Neural cell (in vitro differentiated cells): ENCODE results near the gene C6orf120. TPM values are rescaled to one million over a fixed set of nuclear protein-coding genes. Genes with fewer than 3 reads are reported as not detected.

Experiments
- H2AFZ ChIP-seq: fragments of 200-600, 300-800 bp; sonication (generic), shearing (Covaris generic); 2 replicates; pipeline ENCODE4 v1.6.0; 2014; ENCODE audit warnings: low read depth, mild to moderate bottlenecking, antibody characterized with exemption, low read length, moderate library complexity
- H3F3A ChIP-seq: fragments of 200-600 bp; shearing (Covaris generic); 2 replicates; pipeline ENCODE4 v1.6.1; 2016; ENCODE audit warnings: mild to moderate bottlenecking, moderate library complexity, mixed read lengths, antibody characterized with exemption, low read length; ENCODE audit not compliant: insufficient read depth, poor library complexity, severe bottlenecking
- H3K27ac ChIP-seq: fragments of 200-600, 300-800 bp; sonication (generic), shearing (Covaris generic); 2 replicates; pipeline ENCODE4 v1.5.1; 2014; ENCODE audit warnings: mild to moderate bottlenecking, low read length, moderate library complexity
- H3K27me3 ChIP-seq: fragments of 300-800, 200-600 bp; sonication (generic), shearing (Covaris generic); 2 replicates; pipeline ENCODE4 v1.6.0; 2014; ENCODE audit warnings: mild to moderate bottlenecking, low read depth, low read length, moderate library complexity; ENCODE audit not compliant: insufficient read depth
- H3K36me3 ChIP-seq: fragments of 300-800, 200-600 bp; sonication (generic), shearing (Covaris generic); 2 replicates; pipeline ENCODE4 v1.5.1; 2014; ENCODE audit warnings: mild to moderate bottlenecking, antibody characterized with exemption, low read length, moderate library complexity; ENCODE audit not compliant: insufficient read depth
- H3K4me2 ChIP-seq: fragments of 300-800, 200-600 bp; sonication (generic), shearing (Covaris generic); 2 replicates; pipeline ENCODE4 v1.6.0; 2014; ENCODE audit warnings: mild to moderate bottlenecking, low read length
- H3K4me3 ChIP-seq: fragments of 300-800, 200-600 bp; sonication (generic), shearing (Covaris generic); 2 replicates; pipeline ENCODE4 v1.5.1; 2014; ENCODE audit warnings: mild to moderate bottlenecking, low read length, moderate library complexity
- H3K79me2 ChIP-seq: fragments of 200-600 bp; shearing (Covaris generic); replicated peaks from 2 replicates; pipeline ENCODE4 v1.6.0; 2014; ENCODE audit warnings: mild to moderate bottlenecking, low read length, moderate library complexity; ENCODE audit not compliant: insufficient read depth
- H3K9ac ChIP-seq: fragments of 300-800, 200-600 bp; sonication (generic), shearing (Covaris generic); 2 replicates; pipeline ENCODE4 v1.6.1; 2016; ENCODE audit warnings: mild to moderate bottlenecking, low read length, mixed read lengths
- H3K9me2 ChIP-seq: fragments of 200-600 bp; shearing (Covaris generic); 2 replicates; pipeline ENCODE4 v1.6.1; 2016; ENCODE audit warnings: mild to moderate bottlenecking, low read length, mixed read lengths; ENCODE audit not compliant: insufficient read depth
- H3K9me3 ChIP-seq: fragments of 200-600, 300-800 bp; sonication (generic), shearing (Covaris generic); 2 replicates; pipeline ENCODE4 v1.6.1; 2016; ENCODE audit warnings: mild to moderate bottlenecking, mixed run types, low read length, moderate library complexity, mixed read lengths
- H4K20me1 ChIP-seq: fragments of 200-600 bp; shearing (Covaris generic); 2 replicates; pipeline ENCODE4 v1.6.1; 2016; ENCODE audit warnings: mild to moderate bottlenecking, mixed run types; ENCODE audit not compliant: insufficient read depth
- EP300 ChIP-seq: fragments of 450-650 bp; conservative IDR thresholded peaks from 2 replicates; pipeline ENCODE4 v1.6.1; 2014; ENCODE audit warnings: antibody characterized with exemption, mild to moderate bottlenecking, moderate library complexity; ENCODE audit not compliant: poor library complexity, severe bottlenecking
- EZH2 ChIP-seq: fragments of 200-600, 300-800 bp; shearing (Covaris generic), sonication (generic); IDR thresholded peaks from 2 replicates; pipeline ENCODE4 v1.6.1; 2014; ENCODE audit warnings: antibody characterized with exemption, low read length, borderline replicate concordance, mild to moderate bottlenecking; ENCODE audit not compliant: insufficient read depth, poor library complexity, severe bottlenecking
- MXI1 ChIP-seq: fragments of 450-650 bp; conservative IDR thresholded peaks from 2 replicates; pipeline ENCODE4 v1.6.1; 2014; ENCODE audit warnings: antibody characterized with exemption, mild to moderate bottlenecking; ENCODE audit not compliant: poor library complexity, severe bottlenecking
- POLR2AphosphoS5 ChIP-seq: IDR thresholded peaks from 2 replicates; pipeline ENCODE4 v1.6.1; 2012
- RAD21 ChIP-seq: fragments of 450-650 bp; conservative IDR thresholded peaks from 2 replicates; pipeline ENCODE4 v1.6.1; 2014; ENCODE audit warnings: antibody characterized with exemption, mild to moderate bottlenecking, moderate library complexity
- SMC3 ChIP-seq: fragments of 450-650 bp; conservative IDR thresholded peaks from 2 replicates; pipeline ENCODE4 v1.6.1; 2014; ENCODE audit warnings: antibody characterized with exemption, mild to moderate bottlenecking, moderate library complexity; ENCODE audit not compliant: poor library complexity
- TAF1 ChIP-seq: IDR thresholded peaks from 2 replicates; pipeline ENCODE4 v1.6.1; 2012; ENCODE audit warnings: low read depth
- polyA plus RNA-seq: library from polyadenylated mRNA; depleted of rRNA; stranded (reverse); fragments of >200 nt; gene quantifications from 2 replicates; pipeline ENCODE4 v1.2.3, GENCODE V29; 2014
- TF ChIP-seq, protein P1 (sequence below): IDR thresholded peaks from 2 replicates; pipeline ENCODE4 v1.6.1; 2012; ENCODE audit warnings: borderline replicate concordance
- TF ChIP-seq, protein P2 (sequence below): fragments of 450-650 bp; IDR thresholded peaks from 2 replicates; pipeline ENCODE4 v1.5.1; 2014; ENCODE audit warnings: antibody characterized with exemption, mild to moderate bottlenecking, moderate library complexity; ENCODE audit not compliant: poor library complexity, severe bottlenecking

Gene C6orf120
- polyA plus RNA-seq, 1 donor from 2014 or later = 17.8 TPM

DNA sequence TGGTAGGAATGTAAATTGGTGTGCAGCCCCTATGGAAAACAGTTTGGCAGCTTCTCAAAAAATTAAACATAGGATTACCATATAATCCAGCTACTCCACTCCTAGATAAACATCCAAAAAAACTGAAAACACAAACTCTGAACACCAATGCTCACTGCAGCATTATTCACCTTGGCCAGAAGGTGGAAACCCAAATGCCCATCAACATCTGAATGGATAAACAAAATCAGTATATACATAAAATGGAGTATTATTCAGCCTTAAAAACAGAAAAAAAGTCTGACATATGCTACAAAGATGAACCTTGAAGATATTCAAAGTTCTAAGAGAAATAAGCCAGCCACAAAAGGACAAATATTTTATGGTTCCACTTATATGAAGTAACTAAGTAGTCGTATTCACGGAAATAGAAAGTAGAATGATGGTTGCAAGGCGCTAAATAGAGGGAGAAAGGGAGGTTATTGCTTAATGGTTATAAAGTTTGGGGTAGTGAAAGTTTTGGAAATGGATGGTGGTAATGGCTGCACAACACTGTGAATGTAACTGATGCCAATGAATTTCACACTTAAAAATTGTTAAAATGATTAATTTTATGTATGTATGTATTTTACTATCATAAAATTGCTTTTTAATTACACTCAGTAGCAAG is 18.4 kb downstream of the C6orf120 start:
- Histone ChIP-seq H3K4me3 (no peak overlapping the region), H4K20me1 (peaks cover 10% of the 10 kb centered on the region), H3K36me3 (no peaks in the 10 kb centered on the region), H3K79me2 (peaks cover 55% of the 10 kb centered on the region), H2AFZ (no peak overlapping the region), H3K9me3 (no peaks in the 10 kb centered on the region), H3K9me2 (no peaks in the 10 kb centered on the region), H3K27ac (no peak overlapping the region), H3K9ac (no peak overlapping the region), H3K4me2 (no peak overlapping the region), H3K27me3 (no peaks in the 10 kb centered on the region), H3F3A (peaks cover 9% of the 10 kb centered on the region)
- TF ChIP-seq POLR2AphosphoS5 (no peak), EZH2 (no peak)

DNA sequence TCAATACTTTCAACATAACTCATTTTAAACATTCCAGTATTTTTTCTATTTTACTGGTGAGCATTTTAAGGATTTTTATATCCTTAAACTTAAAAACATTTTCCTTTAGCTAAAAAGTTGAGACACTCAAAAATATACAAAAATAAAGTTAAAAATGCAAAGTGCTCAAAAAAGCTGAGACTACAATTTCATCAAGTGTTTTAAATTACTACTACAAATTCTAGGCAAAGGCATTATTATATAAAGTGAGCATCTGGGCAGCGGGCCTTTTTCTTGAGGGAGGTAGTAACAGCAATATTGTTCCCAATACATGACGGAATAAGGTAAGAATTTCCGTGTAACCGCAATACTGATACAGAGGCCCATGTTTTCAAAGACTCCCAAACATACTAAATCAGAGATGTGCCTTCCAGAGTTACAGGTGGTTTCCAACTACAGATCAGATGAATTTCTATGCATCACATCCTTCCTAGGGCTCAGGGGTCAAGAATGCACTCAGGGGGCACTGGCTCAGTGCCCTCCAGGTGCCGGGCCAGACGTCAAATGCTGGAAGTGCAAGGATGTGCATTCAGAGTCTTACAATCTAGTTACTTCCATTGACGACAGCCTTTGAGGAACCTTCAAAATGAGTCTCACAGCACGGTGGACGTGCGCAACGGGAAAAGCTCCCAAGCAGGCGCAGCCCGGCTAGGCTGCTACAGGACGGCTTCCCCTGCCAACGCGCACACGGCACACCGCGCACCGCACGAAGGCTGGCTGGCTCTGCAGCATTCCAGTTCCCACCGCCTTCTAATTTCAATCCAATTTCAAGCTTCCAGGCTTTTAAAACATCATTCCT is 20.7 kb downstream of the C6orf120 start:
- Histone ChIP-seq H3K79me2 (peaks cover 72% of the 10 kb centered on the region), H3F3A (peaks cover 9% of the 10 kb centered on the region), H3K4me2 (peak overlapping the region; percentile 92), H3K27ac (no peak overlapping the region), H3K9me3 (no peaks in the 10 kb centered on the region), H3K36me3 (no peaks in the 10 kb centered on the region), H2AFZ (no peak overlapping the region), H4K20me1 (peaks cover 10% of the 10 kb centered on the region), H3K27me3 (no peaks in the 10 kb centered on the region), H3K9ac (peak overlapping the region; percentile 54), H3K9me2 (no peaks in the 10 kb centered on the region), H3K4me3 (peak overlapping the region; percentile 83)
- peak; percentile 39 for TF ChIP-seq POLR2AphosphoS5
- no peak for TF ChIP-seq SMC3

DNA sequence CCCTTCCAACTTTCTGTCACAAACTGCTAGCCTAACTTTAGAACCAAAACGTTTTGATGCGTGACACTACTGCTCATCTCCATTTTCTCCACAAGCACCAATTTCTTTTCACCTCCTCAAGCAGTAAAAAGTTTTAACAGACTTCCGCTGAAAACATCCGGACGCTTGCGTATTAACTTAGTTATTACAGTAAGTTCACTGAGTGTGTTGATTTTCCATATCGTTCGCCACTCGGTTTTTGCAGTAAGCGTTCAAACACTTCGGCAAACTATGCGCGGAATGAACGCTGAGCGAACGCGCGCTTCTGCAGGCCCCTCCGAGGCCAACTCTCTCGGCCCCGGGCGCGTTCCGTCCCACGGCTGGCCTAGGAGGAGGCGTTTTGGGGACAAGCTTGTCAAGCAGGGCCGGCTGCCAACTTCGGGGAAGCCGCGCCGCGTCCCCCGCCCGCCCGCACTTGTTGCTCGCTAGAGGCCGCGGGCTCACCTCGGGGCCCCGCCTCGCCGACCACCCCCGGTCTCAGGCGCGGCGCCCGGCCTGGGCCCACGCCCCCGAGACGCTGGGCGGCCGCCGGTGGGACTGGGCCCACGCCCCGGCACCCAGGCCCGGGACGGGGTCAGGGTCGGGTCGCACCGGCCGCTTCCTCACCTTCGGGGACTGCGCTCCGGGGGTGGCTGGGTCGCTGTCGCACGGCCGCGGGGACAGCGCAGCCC is 21.4 kb downstream of the C6orf120 start:
- no peaks in the 10 kb centered on the region for H3K9me2 ChIP-seq
- H3F3A ChIP-seq = peaks cover 9% of the 10 kb centered on the region
- peak overlapping the region; percentile 83 for H3K4me3 ChIP-seq
- no peak overlapping the region for H2AFZ ChIP-seq
- peak overlapping the region; percentile 54 for H3K9ac ChIP-seq
- H3K27ac ChIP-seq = peak overlapping the region; percentile 12
- no peaks in the 10 kb centered on the region for H3K36me3 ChIP-seq
- peak overlapping the region; percentile 92 for H3K4me2 ChIP-seq
- H3K9me3 ChIP-seq = no peaks in the 10 kb centered on the region
- peaks cover 65% of the 10 kb centered on the region for H3K79me2 ChIP-seq
- H4K20me1 ChIP-seq = peaks cover 10% of the 10 kb centered on the region
- no peaks in the 10 kb centered on the region for H3K27me3 ChIP-seq
- peak; percentile 30 for TF ChIP-seq MXI1
- TF ChIP-seq TAF1 = peak; percentile 18
- no peak for TF ChIP-seq EZH2

DNA sequence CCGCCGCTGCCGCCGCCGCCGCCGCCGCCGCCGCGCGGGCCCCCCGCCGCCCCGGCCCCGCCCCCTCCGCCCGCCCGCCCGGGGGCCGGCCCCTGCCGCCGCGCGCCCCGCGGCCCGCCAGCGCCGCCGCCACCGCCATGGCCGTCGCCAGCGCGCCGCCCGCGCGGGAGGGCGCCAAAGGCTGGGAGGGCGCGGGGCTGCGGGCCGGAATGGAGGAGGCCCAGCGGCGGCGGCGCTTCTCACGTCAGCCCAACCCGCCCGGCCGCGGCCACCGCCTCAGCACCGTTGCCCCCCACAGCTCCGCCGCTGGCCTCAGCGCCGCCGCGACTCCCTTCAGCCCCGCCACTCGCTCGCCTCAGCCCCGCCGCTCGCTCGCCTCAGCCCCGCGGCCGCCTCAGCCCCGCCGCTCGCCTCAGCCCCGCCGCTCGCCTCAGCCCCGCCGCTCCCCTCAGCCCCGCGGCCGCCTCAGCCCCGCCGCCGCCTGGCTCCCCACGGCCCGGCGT is 22.1 kb downstream of the C6orf120 start:
- Histone ChIP-seq H3K9ac (peak overlapping the region; percentile 71), H3K4me3 (peak overlapping the region; percentile 41), H3K4me2 (no peak overlapping the region), H2AFZ (no peak overlapping the region), H3K9me2 (no peaks in the 10 kb centered on the region), H3K79me2 (peaks cover 58% of the 10 kb centered on the region), H3K27ac (no peak overlapping the region), H3K36me3 (no peaks in the 10 kb centered on the region), H4K20me1 (peaks cover 10% of the 10 kb centered on the region), H3K27me3 (no peaks in the 10 kb centered on the region), H3K9me3 (no peaks in the 10 kb centered on the region), H3F3A (peaks cover 9% of the 10 kb centered on the region)
- TF ChIP-seq EZH2 = no peak
- TF ChIP-seq TAF1 = no peak
- no peak for TF ChIP-seq SMC3
- TF ChIP-seq RAD21 = no peak
- TF ChIP-seq, protein P1, sequence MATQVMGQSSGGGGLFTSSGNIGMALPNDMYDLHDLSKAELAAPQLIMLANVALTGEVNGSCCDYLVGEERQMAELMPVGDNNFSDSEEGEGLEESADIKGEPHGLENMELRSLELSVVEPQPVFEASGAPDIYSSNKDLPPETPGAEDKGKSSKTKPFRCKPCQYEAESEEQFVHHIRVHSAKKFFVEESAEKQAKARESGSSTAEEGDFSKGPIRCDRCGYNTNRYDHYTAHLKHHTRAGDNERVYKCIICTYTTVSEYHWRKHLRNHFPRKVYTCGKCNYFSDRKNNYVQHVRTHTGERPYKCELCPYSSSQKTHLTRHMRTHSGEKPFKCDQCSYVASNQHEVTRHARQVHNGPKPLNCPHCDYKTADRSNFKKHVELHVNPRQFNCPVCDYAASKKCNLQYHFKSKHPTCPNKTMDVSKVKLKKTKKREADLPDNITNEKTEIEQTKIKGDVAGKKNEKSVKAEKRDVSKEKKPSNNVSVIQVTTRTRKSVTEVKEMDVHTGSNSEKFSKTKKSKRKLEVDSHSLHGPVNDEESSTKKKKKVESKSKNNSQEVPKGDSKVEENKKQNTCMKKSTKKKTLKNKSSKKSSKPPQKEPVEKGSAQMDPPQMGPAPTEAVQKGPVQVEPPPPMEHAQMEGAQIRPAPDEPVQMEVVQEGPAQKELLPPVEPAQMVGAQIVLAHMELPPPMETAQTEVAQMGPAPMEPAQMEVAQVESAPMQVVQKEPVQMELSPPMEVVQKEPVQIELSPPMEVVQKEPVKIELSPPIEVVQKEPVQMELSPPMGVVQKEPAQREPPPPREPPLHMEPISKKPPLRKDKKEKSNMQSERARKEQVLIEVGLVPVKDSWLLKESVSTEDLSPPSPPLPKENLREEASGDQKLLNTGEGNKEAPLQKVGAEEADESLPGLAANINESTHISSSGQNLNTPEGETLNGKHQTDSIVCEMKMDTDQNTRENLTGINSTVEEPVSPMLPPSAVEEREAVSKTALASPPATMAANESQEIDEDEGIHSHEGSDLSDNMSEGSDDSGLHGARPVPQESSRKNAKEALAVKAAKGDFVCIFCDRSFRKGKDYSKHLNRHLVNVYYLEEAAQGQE = no peak
- no peak for TF ChIP-seq POLR2AphosphoS5
- TF ChIP-seq, protein P2, sequence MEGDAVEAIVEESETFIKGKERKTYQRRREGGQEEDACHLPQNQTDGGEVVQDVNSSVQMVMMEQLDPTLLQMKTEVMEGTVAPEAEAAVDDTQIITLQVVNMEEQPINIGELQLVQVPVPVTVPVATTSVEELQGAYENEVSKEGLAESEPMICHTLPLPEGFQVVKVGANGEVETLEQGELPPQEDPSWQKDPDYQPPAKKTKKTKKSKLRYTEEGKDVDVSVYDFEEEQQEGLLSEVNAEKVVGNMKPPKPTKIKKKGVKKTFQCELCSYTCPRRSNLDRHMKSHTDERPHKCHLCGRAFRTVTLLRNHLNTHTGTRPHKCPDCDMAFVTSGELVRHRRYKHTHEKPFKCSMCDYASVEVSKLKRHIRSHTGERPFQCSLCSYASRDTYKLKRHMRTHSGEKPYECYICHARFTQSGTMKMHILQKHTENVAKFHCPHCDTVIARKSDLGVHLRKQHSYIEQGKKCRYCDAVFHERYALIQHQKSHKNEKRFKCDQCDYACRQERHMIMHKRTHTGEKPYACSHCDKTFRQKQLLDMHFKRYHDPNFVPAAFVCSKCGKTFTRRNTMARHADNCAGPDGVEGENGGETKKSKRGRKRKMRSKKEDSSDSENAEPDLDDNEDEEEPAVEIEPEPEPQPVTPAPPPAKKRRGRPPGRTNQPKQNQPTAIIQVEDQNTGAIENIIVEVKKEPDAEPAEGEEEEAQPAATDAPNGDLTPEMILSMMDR = no peak
- no peak for TF ChIP-seq MXI1
- no peak for TF ChIP-seq EP300
